Tongue (tissue), 2 donors: ENCODE measurements around the gene LTBP2. TPM values are rescaled to one million over a fixed set of nuclear protein-coding genes. Genes with fewer than 3 reads are reported as not detected.
"Not testable (repeated sequence)": the region's sequence is repeated elsewhere in the genome, so short reads cannot be mapped to it uniquely, and the experiment has no call there.

Source experiments
- DNase-seq: peaks from one replicate; pipeline ENCODE4 v3.0.0-alpha.2; 2015
- total RNA-seq: library from RNA; depleted of rRNA; stranded (reverse); fragments of >200 nt; gene quantifications from one replicate; pipeline ENCODE4 v1.2.3, GENCODE V29; 2014

LTBP2 gene
- total RNA-seq, 1 donor from 2014 or later = 29.1 TPM

DNA sequence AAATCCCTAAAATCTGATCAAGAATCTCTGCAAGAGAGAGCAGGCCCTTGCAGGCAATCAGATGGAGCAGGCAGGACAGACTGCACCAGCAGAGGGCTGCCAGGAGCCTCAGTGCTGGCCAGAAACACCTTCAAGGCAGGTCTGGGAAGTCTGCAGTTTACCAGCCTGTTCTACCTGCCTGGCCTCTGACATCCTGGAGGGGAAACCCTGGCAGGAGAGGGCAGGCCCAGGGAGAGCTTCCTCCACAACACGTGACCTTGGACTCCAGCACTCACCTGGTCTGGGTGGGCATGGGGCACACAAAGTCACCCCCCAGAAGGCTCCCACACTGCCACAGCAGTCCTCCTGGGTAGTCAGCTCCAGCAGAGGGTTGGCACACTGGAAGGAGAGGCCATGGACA, 62.4 kb downstream of the LTBP2 start:
- DNase-seq = no peak

DNA sequence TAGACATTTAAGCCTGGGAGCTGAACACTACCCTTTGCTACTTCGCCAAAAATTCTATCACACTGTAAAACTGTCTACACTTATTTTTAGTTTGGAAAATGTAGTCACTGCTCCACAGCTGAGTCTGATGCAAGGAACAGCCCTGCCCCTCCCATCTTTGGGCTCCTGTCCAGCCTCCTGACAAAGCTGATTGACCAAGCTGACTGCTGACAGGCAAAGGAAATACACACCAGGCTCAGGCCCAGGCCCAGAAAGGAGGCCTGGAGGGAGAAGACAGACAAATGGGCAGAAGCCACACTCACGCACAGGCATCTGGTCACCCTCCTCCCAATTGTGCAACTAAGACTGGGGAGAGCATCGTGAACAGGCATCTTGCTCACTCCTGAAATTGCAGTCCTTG, 63.2 kb downstream of the LTBP2 start:
- peak; percentile 61 for DNase-seq

DNA sequence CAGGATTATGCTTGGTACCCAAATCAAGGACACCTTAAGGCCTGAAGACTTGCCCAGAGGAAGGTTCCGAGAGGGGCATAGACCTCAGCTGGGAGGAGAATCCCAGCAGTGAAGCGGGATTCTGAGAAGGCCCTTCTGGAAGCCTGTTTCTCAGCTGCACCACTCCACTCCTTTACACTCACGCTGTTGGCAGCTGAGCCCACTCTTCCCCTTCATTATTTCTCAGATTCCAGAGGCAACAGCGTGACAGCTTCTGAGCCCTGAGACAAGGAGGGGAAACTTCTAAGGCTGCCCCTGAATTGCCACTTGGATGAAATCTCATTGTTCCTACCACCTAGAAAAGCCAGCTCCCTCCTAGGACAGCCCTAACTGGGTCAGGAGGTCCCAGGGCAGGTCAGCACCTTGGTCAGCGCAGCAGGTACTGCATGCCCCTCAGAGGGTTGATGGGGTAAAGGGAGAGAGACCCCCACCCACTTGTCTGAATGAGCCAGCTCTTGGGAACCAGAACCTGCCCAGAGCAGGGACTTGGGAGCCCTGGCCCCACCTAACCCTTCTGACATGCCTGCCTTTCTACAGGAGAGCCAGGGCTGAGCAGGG, 64.6 kb downstream of the LTBP2 start:
- DNase-seq = no peak

DNA sequence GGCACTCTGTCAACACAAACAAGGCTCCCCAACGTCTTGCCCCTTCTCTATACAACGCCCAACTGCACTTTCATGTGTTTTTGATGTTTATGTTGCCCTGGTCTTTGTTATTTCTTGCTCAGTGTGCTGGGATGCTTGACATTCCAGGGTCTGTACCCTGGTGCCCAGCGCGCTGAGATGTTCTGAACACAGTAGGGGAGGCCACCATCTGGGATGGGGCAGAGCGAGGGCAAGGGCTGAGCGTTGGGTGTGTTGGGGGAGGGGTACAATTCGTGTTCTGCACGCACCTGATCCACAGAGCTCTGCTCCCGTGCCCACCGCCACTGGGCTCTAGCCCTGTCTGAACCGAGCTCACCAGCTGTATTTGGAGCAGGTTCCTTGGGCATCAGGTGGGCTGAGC, 65.6 kb downstream of the LTBP2 start:
- no peak for DNase-seq

DNA sequence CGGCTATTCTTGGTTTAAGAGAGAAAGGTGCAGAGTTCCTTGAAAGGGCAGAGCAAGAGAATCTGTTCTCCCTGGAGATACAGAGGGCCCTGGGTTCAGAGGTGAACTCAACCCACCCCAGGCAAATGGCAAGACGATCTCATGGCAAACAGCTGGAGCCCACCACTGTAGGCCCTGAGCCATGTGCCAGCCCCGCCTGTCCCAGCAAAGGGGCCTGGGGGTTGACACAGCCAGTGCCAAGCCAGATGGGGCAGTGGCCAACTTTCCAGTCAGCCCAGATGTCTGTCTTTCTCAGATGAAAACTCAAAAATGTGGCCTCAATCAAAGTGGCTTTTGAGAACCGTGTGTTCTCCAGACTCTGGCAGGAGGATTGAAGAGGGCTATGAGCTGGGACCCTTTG, 66.7 kb downstream of the LTBP2 start:
- peak; percentile 78 for DNase-seq

DNA sequence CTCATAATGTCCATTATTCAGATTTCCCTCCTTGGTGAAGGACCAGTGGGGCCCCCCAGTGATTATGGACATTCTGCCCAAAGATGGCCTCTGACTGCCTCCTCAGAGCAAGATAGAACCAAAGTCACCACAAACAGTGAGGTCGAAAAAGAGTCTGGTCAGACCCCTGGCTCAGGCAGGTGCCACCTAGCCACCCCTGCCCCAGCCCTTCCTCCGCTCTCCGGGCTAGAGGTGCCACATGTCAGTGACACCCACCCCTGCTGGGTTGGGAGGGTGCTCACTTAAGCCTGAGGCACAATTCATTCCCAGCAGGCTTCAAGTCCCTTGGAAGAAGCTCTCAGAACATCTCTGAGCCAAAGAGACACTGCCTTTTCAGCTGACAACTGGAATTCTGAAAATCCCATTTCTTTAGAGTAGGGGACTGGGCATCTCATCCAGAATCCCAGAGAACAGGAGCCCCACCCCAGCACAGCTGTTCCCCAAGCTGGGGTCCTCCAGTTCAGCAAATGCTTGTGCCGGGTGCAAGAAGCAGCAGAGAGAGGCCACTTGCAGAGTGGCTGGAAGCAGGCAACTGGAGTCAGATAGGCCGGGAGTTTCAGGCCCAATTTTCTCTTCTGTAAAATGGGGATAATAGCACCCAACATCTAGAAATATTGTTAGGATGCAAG, 68.1 kb downstream of the LTBP2 start:
- DNase-seq = peak; percentile 59

DNA sequence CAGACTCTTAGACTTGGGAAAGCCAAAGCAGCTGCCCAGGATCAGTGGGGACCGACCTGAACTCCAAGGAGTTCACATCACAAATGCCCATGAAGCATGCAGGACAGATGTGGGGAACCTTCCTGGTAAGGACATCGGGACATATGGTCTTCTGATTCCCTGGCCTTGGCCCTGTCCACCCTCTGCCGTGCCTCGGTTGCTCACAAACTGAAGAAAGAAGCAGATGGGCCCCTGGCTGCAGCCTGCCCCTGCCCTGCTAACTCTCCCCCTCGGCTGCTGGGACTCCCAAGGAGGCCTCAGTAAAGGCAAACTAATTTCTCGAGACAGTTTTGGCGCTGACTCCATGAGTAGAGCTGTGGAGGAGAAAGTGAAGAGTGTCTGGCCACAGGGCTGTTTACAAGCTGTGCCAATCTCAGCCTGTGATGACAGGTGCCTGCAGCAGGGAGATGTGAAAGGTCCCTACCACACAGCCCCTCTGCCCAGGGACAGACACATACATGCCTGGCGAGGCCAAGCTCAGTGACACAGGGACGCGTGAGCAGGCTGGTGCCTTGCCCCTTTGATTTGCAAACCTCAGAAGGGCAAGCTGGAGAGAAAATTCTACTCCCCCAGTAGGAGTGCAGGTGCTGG, 69.9 kb downstream of the LTBP2 start:
- DNase-seq = no peak

DNA sequence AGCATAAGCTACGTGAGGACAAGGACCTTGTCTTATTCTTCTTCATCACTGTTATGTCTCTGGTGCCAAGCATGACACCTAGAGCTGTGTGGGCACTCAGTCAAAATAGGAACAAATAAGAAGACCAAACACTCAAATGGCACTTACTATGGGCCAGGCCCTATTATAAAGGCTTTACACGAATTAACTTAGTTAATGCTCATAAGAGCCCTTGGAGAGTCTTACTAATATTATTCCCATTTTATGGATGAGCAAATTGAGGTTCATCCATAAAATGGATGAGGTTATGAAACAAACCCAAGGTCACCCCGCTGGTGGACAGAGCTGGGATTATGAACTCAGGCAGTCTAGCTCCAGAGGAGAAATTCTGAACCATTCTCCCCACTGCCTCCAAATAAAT, 70.8 kb downstream of the LTBP2 start:
- no peak for DNase-seq

DNA sequence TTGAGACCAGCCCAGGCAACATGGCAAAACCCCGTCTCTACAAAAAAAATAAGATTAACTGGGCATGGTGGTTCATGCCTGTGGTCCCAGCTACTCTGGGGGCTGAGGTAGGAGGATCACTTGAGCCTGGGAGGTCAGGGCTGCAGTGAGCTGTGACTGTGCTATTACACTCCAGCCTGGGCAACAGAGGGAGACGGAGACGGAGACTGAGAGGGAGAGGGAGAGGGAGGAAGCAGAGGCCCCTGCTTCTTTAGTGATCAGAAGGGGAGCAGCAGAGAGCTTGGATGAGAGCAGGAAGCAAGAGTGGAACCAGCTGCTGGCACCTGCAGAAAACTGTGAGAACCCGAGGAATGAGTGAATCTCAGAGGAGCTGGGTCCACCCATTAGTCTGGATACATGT, 72.5 kb downstream of the LTBP2 start:
- no peak for DNase-seq

DNA sequence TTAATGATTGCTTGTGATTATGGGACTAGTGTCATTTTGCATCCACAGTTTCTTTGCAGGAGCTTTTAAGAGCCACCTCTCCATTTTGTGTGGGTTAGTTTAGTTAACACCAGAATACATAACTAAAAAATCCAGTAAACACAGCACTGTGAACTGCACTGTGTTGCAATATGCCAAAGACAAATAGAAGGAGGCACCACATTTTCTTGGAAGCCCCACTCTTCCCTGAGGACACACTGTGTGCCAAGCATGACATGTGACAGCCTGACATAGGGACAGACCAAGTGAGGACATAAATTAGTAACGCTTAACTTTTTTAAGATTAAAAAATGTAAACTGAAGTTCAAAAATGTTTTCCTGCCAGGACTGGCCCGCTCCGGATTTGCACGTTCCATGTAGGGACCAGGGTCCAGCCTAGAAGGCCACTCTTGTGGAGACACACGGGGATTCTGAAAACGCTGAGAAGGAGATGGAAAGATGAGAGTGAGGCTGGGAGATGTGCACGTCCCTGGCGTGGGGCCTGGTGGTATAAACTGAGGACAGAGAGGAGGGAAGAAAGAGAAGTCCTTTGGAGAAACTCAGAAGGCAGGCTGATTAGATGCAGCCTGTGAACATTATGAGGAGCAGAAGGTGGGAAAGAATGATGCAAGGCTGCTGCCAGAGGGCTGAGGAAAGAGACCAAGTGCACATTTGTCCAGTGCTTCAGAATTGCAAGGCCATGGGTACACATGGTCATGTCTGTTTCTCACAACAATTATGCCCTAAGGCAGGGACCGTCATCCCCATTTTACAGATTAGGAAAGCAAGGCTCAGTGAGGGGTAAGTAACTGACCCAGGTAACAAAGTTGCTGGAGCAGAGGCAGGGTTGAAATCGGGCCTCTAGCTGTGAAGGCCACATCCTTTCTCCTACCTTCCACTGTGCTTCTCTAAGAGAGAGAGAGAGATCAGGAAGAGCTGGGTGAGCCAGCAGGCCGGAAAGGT, 73.3 kb downstream of the LTBP2 start:
- no peak for DNase-seq

DNA sequence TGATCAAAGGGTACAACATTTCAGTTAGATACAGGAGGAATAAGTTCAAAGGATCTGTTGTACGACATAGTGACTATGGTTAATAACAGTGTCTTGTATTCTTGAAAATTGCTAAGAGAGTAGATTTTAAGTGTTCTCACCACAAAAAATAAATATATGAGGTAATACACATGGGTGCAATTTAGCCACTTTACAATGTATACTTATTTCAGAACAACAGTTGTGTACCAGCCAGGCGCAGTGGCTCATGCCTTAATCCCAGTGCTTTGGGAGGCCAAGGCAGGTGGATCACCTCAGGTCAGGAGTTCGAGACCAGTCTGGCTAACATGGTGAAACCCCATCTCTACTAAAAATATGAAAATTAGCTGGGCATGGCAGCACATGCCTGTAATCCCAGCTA, 75.7 kb downstream of the LTBP2 start:
- DNase-seq = not testable (repeated sequence)

DNA sequence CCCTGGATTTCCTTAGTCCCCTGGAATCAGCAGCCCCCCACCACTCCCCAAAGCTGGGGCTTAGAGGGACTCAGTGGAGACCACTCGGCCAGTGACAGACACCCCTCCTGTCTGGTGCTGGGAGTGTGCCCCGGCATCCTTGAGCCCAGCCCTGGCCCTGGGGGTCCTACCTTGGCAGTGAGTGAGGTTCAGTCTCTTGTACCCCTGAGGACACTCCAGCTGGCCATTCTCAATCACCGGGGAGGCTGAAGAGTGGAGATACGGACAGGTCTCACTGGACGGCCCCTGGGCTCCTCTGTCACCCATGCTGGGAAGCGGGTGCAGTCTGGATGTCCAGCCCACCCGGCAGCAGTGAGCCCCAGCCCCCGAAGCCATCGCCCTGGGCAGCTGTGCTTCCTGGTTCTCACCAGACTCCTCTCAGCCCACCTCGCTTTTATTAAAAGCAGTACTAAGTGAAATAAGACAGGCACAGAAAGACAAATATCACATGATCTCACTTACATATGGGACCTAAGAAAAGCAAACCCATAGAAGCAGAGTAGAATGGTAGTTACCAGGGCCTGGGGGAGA, 76.2 kb downstream of the LTBP2 start:
- DNase-seq = no peak

DNA sequence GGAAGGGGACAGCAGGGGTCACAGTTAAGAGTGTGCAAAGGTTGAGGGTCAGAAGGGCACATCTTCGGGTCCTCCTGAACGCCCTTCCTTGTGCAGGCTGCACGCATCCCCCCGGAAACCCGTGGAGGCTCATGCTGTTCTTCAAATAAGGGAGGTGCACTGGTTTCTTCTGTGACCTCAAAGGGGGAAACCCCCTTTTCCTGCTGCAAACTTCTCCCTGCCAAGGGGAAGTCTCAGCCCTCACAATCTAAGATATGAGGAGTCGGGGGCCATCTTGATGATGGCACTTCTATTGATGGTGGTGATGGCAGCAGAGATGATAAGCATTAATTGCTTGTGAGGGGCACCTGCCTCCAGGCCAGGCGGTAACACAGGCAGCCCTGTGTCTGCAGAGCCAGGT, 78.5 kb downstream of the LTBP2 start:
- DNase-seq = no peak

DNA sequence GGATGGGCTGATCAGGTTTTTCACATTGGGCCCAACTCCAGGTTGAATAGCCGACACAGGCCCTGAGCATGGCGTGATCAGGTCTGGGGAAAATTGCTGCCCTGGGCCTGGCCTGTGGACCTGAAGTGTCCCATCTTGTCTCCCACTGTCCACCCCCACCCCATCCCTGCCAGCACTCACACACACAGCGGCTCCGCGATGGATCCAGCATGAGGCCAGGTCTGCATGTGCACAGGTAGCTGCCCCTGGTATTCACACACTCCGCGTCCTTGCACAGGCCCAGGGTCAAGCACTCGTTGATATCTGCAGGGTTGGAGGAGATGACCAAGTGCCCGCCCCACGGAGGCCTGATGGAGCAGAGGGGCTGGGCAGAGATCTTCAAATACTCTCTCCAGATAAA, 79.8 kb downstream of the LTBP2 start:
- DNase-seq = no peak

DNA sequence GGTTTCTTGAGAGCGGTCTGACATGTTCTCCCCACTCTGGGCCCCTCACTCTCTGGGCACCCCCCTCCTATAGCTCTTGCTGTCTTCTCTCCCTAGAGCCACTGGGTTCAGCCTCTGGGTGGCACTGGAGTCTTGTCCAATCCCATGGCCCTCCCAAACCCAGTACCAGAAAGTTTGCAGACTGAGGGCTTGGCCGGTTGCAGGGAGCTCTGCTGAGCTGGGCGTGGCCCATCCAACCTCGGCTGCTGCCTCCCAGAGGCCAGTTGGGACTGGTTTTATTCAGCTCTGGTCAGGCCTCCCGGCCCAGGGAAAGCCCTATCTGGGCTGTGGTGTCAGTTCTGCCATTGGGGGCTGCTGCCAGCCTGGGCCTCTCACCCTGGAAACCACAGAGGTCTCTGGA, 80.6 kb downstream of the LTBP2 start:
- peak; percentile 51 for DNase-seq

DNA sequence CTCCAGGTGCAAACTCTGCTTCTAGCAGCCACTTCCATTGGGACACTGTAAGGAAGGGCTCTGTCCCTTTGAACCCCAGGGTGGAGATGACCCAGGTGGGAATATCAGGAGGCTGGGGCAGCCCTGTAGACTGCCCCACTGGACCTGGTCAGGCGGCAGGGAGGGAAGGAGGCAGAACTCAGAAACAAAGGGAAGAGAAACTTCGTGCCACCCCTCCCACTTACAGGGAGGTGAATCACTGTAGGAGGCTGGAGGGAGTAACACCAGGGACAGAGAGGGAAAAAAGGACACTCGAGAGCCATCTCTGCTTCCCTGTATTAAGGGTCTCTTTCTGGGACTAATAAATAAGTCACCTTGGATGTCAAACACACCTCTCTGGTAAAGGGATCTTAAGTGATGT, 81.0 kb downstream of the LTBP2 start:
- DNase-seq = no peak

DNA sequence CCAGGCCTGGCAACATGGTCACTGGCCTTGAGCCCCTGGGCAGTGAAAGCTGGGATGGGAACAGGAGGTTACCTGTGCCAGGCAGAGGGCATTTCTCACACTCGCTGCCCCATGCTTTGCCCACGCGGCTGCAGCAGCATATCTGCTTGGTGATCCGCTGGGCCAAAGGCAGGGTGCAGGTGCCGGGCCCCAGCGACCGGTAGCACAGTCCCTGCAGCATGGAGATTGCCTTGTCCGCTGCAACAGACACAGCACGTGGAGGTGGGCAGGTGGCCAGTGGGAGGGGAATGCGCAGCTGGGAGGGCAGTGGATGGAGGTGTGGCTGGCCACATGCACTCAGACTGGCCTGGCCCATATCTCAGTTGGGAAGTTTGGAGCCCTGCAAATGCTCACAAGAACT, 83.2 kb downstream of the LTBP2 start:
- no peak for DNase-seq

DNA sequence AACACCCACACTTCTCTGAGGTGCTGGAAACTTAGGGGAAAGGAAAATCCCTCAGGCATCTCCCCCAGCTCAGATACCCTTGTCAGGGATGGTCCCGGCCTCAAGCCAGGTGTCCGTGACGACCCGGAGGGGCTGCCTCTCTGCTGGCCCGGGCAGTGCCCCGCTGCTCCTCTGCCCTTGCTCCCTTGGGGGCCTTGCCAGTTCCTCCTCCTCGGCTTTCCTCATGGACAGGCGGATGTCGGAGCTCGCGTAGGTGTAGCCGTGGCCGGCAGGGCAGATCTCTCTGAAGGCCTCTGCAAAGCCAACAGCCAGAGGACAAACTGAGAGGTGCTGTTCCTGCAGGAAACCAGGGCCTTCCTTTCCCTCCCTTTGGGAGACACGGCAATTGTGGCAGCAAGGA, 83.6 kb downstream of the LTBP2 start:
- DNase-seq = no peak

DNA sequence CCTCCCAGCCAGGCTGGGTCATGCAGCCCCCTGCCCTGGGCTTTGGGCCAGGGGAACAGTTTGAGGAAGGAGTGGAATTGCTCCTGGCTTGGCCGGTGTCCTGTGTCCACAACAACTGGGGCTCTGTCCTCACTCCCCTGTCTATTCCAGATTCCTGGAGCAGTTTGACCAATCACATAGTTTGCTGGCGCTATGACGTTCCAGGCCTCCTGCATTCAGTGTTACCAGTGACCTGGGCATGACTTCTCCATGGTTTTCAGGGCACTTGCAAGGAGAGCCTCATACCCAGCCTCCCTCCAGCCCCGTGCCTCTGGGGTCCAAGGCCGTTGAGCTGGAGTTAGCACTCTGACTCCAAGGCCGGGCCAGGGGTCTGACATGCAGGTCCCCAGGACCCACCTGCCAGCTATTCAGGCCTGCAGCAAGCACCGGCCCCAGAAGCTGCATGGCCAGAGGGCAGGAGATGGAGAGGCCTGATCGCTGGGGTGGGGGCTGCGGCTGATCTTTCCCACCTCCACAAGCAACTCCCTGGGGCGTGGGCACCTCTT, 84.2 kb downstream of the LTBP2 start:
- DNase-seq = no peak

DNA sequence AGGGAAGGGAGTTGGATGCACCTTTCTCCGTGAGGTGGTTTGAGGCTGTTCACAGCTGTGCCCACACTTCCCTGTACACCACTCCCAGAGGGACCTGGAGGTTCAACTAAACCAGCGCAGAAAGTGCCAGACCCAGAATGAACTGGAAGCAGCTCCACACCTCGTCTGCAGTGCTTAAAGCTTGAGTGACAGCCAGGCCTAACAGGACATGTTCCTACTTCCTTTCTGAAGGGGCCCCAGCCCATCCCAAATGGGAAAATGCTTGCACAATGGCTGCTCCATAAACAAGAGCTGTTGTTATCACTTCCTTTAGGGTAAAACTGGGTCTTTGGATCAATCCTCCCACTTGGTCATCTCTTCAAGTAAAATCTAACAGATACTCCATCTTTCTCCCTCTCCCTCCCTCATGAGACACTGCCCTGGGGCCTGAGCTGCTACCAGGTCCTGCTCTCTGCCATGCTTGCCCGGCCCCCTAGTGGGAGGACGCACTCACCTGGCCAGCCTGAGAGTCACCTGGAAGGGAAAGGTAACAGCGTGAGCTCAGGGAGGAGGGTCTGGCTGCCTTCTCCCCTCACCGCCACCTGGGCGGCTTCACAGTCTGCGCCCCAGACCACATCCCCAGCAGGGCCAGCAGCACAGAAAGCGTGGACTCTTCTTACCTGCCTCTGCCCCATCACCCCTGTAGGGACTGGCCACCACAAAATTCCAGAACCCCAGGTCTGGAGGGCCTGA, 85.0 kb downstream of the LTBP2 start:
- no peak for DNase-seq

DNA sequence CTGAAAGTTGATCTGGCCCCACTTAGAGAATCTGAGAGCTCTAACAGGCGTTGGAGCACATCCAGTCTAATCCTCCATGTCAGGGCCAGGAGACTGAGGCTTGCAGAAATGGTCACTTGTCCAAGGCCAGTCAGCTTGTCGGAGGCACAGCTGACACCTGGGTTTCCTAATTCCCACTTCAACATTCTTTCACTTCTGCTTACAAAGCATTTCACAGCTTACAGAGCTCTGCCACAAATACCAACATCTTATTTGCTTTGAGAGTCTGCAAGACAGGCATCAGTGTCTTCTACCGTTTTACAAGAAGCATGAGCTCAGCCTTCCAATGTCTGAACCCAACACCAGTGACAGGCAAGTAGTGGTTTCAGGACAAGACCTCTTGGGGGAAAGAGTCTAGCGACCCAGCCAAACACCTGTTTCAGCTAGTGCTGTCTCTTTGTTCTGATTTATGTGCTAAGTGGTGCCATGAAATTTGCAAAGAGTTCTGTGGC, 86.6 kb downstream of the LTBP2 start:
- peak; percentile 77 for DNase-seq
